ENCODE measurements around the gene GRIP2.

DNA sequence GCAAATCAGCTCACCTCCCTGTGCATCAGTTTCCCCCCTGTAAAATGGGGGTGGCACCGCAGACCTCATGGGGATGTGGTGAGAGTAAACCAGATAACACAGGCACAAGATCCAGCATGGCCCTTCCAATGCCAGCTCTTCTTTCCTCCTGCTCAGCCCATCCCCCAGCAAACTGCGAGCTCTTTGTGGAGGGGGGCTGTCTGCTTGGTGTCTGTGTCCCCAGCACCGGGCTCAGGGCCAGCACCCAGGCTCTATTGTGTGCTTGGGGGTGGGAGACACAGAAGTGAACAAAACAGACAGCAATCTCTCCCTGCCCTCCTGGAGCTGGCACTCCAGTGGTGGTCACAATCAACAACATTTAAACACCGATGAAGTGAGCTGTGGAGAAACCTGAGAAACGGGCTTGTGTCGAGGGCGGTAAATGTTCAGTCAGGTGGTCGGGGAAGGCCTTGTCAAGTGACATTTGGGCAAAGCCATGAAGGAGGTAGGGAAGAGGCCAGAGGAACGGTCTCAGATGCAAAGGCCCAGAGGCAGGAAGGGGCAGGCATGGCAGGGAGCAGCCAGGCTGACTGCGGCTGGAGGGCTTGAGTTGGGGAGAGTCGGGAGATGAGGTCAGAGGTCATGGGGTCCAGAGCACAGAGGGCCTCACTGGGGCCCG, 28.4 kb downstream of the GRIP2 start:
- TF ChIP-seq USF2 (IDR thresholded peaks at IDR 0.05; ENCODE audit: low read depth, low read length) (no peak), SMC3 (IDR thresholded peaks at IDR 0.05; ENCODE audit: low read depth, low read length) (no peak), MAZ (IDR thresholded peaks at IDR 0.05; ENCODE audit: borderline replicate concordance, low read depth, low read length) (no peak), CEBPB (IDR thresholded peaks at IDR 0.05; ENCODE audit: low read depth, low read length) (no peak), POLR2A (IDR thresholded peaks at IDR 0.05; ENCODE audit: low read depth, low read length) (no peak), RFX5 (IDR thresholded peaks at IDR 0.05; ENCODE audit: low read depth, low read length) (no peak), MXI1 (IDR thresholded peaks at IDR 0.05; ENCODE audit: borderline replicate concordance, low read depth, low read length) (no peak)
- TF ChIP-seq, protein P1, sequence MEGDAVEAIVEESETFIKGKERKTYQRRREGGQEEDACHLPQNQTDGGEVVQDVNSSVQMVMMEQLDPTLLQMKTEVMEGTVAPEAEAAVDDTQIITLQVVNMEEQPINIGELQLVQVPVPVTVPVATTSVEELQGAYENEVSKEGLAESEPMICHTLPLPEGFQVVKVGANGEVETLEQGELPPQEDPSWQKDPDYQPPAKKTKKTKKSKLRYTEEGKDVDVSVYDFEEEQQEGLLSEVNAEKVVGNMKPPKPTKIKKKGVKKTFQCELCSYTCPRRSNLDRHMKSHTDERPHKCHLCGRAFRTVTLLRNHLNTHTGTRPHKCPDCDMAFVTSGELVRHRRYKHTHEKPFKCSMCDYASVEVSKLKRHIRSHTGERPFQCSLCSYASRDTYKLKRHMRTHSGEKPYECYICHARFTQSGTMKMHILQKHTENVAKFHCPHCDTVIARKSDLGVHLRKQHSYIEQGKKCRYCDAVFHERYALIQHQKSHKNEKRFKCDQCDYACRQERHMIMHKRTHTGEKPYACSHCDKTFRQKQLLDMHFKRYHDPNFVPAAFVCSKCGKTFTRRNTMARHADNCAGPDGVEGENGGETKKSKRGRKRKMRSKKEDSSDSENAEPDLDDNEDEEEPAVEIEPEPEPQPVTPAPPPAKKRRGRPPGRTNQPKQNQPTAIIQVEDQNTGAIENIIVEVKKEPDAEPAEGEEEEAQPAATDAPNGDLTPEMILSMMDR (conservative IDR thresholded peaks at IDR 0.05; ENCODE audit: low read depth, low read length) = no peak
- TF ChIP-seq, protein P2, sequence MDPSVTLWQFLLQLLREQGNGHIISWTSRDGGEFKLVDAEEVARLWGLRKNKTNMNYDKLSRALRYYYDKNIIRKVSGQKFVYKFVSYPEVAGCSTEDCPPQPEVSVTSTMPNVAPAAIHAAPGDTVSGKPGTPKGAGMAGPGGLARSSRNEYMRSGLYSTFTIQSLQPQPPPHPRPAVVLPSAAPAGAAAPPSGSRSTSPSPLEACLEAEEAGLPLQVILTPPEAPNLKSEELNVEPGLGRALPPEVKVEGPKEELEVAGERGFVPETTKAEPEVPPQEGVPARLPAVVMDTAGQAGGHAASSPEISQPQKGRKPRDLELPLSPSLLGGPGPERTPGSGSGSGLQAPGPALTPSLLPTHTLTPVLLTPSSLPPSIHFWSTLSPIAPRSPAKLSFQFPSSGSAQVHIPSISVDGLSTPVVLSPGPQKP (IDR thresholded peaks at IDR 0.05; ENCODE audit: borderline replicate concordance, low read depth, low read length) = no peak

Data from IMR-90 (cell line).